Body of pancreas (tissue), 4 donors: ENCODE data around the gene QPRT.

ENCODE experiments used
- POLR2A ChIP-seq, 3 donors: fragments of 450-650 bp; IDR thresholded peaks; one replicate each; pipeline ENCODE4 v1.6.1; 2016; ENCODE audit warnings: antibody characterized with exemption in 3 of 3, mild to moderate bottlenecking in 2 of 3
- TF ChIP-seq, protein P1 (sequence below), 7 experiments: fragments of 450-650 bp in 4 of 7; fragments of 200-600 bp in 3 of 7; sonication (generic) in 3 of 7; IDR thresholded peaks; one replicate each; pipeline ENCODE4 v1.5.1; 2016 to 2019; ENCODE audit warnings: antibody characterized with exemption in 7 of 7

DNA sequence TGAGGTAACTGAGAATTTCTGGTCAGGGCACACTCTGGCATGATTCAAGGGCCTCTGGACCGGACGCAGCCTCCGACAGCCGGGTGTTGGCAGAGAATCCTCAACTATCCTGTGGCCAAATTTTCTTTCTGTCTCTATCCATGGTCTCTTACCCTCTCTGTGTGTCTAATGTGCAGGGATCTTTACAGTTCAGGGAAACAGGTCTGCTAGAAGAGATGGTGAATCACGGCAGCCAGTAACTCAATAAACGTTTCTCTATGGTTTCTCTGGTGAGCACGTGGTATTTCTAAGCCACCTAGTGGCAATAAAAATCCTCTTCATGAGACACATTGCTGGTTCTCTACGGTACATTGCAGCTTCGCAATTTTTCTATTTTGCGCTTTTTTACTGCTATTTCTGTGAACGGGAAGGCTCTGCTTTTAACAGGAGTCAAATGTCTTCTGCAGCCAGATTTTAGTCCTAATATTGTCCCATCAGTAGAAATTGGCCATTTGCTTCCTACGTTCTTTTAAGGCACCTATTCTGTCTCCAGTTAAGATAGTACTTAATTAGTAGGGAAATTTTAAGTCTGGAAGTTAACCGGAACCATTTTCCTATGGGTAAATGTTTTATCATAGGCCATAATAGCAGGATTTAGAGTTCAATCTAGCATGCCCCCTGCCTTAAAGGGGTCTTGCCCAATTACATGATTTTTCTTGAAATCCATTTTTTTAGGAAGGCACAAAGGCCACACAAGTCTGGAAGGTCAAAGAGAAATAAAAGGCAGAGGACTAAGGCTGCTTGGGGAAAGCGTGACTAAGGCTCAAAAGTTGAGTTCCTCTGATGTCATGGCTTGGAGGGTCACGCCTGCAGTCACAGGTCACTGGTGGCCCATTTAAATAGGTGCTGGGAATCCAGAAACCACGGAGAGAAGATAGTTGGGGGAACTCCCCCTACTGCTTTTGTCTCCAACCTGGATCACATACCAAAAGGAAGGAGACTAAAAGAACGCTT, 31.5 kb downstream of the QPRT start:
- TF ChIP-seq, protein P1, sequence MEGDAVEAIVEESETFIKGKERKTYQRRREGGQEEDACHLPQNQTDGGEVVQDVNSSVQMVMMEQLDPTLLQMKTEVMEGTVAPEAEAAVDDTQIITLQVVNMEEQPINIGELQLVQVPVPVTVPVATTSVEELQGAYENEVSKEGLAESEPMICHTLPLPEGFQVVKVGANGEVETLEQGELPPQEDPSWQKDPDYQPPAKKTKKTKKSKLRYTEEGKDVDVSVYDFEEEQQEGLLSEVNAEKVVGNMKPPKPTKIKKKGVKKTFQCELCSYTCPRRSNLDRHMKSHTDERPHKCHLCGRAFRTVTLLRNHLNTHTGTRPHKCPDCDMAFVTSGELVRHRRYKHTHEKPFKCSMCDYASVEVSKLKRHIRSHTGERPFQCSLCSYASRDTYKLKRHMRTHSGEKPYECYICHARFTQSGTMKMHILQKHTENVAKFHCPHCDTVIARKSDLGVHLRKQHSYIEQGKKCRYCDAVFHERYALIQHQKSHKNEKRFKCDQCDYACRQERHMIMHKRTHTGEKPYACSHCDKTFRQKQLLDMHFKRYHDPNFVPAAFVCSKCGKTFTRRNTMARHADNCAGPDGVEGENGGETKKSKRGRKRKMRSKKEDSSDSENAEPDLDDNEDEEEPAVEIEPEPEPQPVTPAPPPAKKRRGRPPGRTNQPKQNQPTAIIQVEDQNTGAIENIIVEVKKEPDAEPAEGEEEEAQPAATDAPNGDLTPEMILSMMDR (IDR thresholded peaks at IDR 0.05) = peak; percentile 35 to 78 (median 71)
- TF ChIP-seq POLR2A (IDR thresholded peaks at IDR 0.05) = no peak
